GM23338 (cell line): ENCODE results near the gene BIRC6. TPM values are rescaled to one million over a fixed set of nuclear protein-coding genes. Genes with fewer than 3 reads are reported as not detected.

Experiments used
- ATAC-seq: fragments of 200-7000 bp; cut with Tn5 transposase; 3 replicates; pipeline ENCODE4 v1.9.1; 2020
- DNase-seq: peaks from one replicate; pipeline ENCODE4 v3.0.0-alpha.2; 2015; ENCODE audit warnings: low spot score
- H2AFZ ChIP-seq: fragments of 200-600 bp; sonication (generic); 2 replicates; pipeline ENCODE4 v1.8.0; 2016; ENCODE audit warnings: antibody characterized with exemption, mild to moderate bottlenecking, moderate library complexity
- H3F3A ChIP-seq: fragments of 200-600 bp; sonication (generic); replicated peaks from 2 replicates; pipeline ENCODE4 v1.8.0; 2017; ENCODE audit warnings: antibody characterized with exemption, mixed run types, low read depth
- H3K27ac ChIP-seq: fragments of 200-600 bp; sonication (generic); 2 replicates; pipeline ENCODE4 v1.6.1; 2016; ENCODE audit warnings: low read depth
- H3K27me3 ChIP-seq: fragments of 200-600 bp; sonication (generic); 2 replicates; pipeline ENCODE4 v1.8.0; 2016; ENCODE audit warnings: mild to moderate bottlenecking, mixed run types, moderate library complexity; ENCODE audit not compliant: insufficient read depth
- H3K36me3 ChIP-seq: fragments of 200-600 bp; sonication (generic); 2 replicates; pipeline ENCODE4 v1.8.0; 2016; ENCODE audit warnings: mild to moderate bottlenecking; ENCODE audit not compliant: insufficient read depth
- H3K4me1 ChIP-seq: fragments of 200-600 bp; sonication (generic); 2 replicates; pipeline ENCODE4 v1.8.0; 2016; ENCODE audit warnings: mild to moderate bottlenecking, moderate library complexity; ENCODE audit not compliant: insufficient read depth
- H3K4me2 ChIP-seq: fragments of 200-600 bp; sonication (generic); 2 replicates; pipeline ENCODE4 v1.7.1; 2017; ENCODE audit warnings: mixed run types
- H3K4me3 ChIP-seq: fragments of 200-600 bp; sonication (generic); 2 replicates; pipeline ENCODE4 v1.6.1; 2016; ENCODE audit warnings: mixed run types
- H3K79me2 ChIP-seq: fragments of 200-600 bp; sonication (generic); replicated peaks from 2 replicates; pipeline ENCODE4 v1.8.0; 2017; ENCODE audit warnings: mild to moderate bottlenecking; ENCODE audit not compliant: insufficient read depth
- H3K9me2 ChIP-seq: fragments of 200-600 bp; sonication (generic); 2 replicates; pipeline ENCODE4 v1.8.0; 2017; ENCODE audit not compliant: insufficient read depth
- H4K20me1 ChIP-seq: fragments of 200-600 bp; sonication (generic); replicated peaks from 2 replicates; pipeline ENCODE4 v1.8.0; 2017; ENCODE audit warnings: mild to moderate bottlenecking; ENCODE audit not compliant: insufficient read depth
- H3K27ac Mint-ChIP-seq: 2 replicates; pipeline ENCODE4 v1.8.0; 2020; ENCODE audit warnings: inconsistent platforms, mild to moderate bottlenecking, moderate library complexity, mixed read lengths
- H3K27me3 Mint-ChIP-seq: 3 replicates; pipeline ENCODE4 v1.8.0; 2022; ENCODE audit warnings: low read depth, mild to moderate bottlenecking, moderate library complexity, mixed read lengths, inconsistent platforms; ENCODE audit not compliant: insufficient read depth, poor library complexity
- H3K36me3 Mint-ChIP-seq: 3 replicates; pipeline ENCODE4 v1.8.0; 2021; ENCODE audit warnings: low read depth, mild to moderate bottlenecking, inconsistent platforms, moderate library complexity, mixed read lengths
- H3K4me1 Mint-ChIP-seq: 3 replicates; pipeline ENCODE4 v1.8.0; 2020; ENCODE audit warnings: mild to moderate bottlenecking, inconsistent platforms, mixed read lengths
- H3K4me3 Mint-ChIP-seq: 3 replicates; pipeline ENCODE4 v1.8.0; 2021; ENCODE audit warnings: moderate library complexity, mild to moderate bottlenecking, inconsistent platforms, mixed read lengths
- H3K9me3 Mint-ChIP-seq: 3 replicates; pipeline ENCODE4 v1.8.0; 2020; ENCODE audit warnings: moderate library complexity, mild to moderate bottlenecking, inconsistent platforms, mixed read lengths
- ETS1 ChIP-seq: IDR thresholded peaks from 2 replicates; pipeline ENCODE4 v1.6.1; 2016; ENCODE audit warnings: antibody characterized with exemption
- EZH2 ChIP-seq: fragments of 200-600 bp; sonication (generic); IDR thresholded peaks from one replicate; pipeline ENCODE4 v1.8.0; 2017; ENCODE audit warnings: antibody characterized with exemption, mild to moderate bottlenecking, low read depth; ENCODE audit not compliant: unreplicated experiment
- EZH2phosphoT487 ChIP-seq: fragments of 200-600 bp; sonication (generic); IDR thresholded peaks from one replicate; pipeline ENCODE4 v1.8.1; 2018; ENCODE audit warnings: antibody characterized with exemption; ENCODE audit not compliant: unreplicated experiment
- STAT1 ChIP-seq: IDR thresholded peaks from one replicate; pipeline ENCODE4 v1.6.1; 2016; ENCODE audit warnings: antibody characterized with exemption; ENCODE audit not compliant: unreplicated experiment
- ZNF114 ChIP-seq: fragments of 250-450 bp; sonication (Bioruptor Pico); IDR thresholded peaks from 2 replicates; pipeline ENCODE4 v1.5.0; 2020; ENCODE audit warnings: mild to moderate bottlenecking, moderate library complexity
- ZNF331 ChIP-seq: fragments of 250-450 bp; sonication (Bioruptor Pico); IDR thresholded peaks from 2 replicates; pipeline ENCODE4 v1.5.0; 2020; ENCODE audit warnings: low read depth, mild to moderate bottlenecking, moderate library complexity
- ZNF462 ChIP-seq: fragments of 250-450 bp; sonication (Bioruptor Pico); IDR thresholded peaks from 2 replicates; pipeline ENCODE4 v1.5.0; 2020; ENCODE audit warnings: mild to moderate bottlenecking, moderate library complexity
- polyA plus RNA-seq: library from polyadenylated mRNA; unstranded; fragments of >200 nt; fragmentation: Nextera tagmentation; extraction: Ambion mirVana; gene quantifications from 2 replicates; pipeline ENCODE4 v1.2.1, GENCODE V29; 2016
- total RNA-seq: library from RNA; depleted of rRNA; stranded (reverse); fragments of >200 nt; shearing (Covaris generic); gene quantifications from 2 replicates; pipeline ENCODE4 v1.2.3, GENCODE V29; 2014
- TF ChIP-seq, protein P1 (sequence below): IDR thresholded peaks from one replicate; pipeline ENCODE4 v1.6.1; 2018; ENCODE audit warnings: antibody characterized with exemption; ENCODE audit not compliant: unreplicated experiment

The BIRC6 gene
- total and polyA plus RNA-seq, 2 experiments from 2014 or later, result 85.8 to 131 TPM

DNA sequence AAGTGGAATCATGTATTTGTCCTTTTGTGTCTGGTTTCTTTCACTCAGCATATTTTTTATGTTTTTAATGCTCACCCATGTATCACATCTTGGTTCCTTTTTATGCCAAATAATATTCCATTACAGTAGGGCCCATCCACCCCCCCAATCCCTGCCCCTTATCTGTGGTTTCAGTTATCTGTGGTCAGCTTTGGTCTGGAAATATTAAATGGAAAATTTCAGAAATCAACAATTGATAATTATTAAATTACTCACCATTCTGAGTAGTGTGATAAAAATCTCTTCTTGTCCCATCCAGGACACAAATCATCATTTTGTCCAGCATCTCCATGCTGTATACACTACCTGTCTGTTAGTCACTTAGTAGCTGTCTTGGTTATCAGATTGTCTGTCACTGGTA is 66.7 kb downstream of the BIRC6 start:
- peaks cover 2% of the 10 kb centered on the region; the same call in 1 of the 3 replicates for H3K36me3 Mint-ChIP-seq
- H2AFZ ChIP-seq, result no peak overlapping the region
- H3K79me2 ChIP-seq, result peaks cover 100% of the 10 kb centered on the region
- no peak overlapping the region for H3K27ac Mint-ChIP-seq
- DNase-seq, result no peak
- 0 out of 2 replicates have a peak, but pooled peaks cover 3% of the 10 kb centered on the region for H3K4me1 ChIP-seq
- no peaks in the 10 kb centered on the region for H3K36me3 ChIP-seq
- H4K20me1 ChIP-seq, result peaks cover 19% of the 10 kb centered on the region
- H3K9me3 Mint-ChIP-seq, result no peaks in the 10 kb centered on the region
- no peaks in the 10 kb centered on the region for H3K9me2 ChIP-seq
- no peak overlapping the region for H3K4me3 Mint-ChIP-seq
- no peaks in the 10 kb centered on the region for H3F3A ChIP-seq
- no peak for ATAC-seq
- no peak overlapping the region for H3K4me3 ChIP-seq
- no peaks in the 10 kb centered on the region for H3K27me3 ChIP-seq
- TF ChIP-seq, protein P1, sequence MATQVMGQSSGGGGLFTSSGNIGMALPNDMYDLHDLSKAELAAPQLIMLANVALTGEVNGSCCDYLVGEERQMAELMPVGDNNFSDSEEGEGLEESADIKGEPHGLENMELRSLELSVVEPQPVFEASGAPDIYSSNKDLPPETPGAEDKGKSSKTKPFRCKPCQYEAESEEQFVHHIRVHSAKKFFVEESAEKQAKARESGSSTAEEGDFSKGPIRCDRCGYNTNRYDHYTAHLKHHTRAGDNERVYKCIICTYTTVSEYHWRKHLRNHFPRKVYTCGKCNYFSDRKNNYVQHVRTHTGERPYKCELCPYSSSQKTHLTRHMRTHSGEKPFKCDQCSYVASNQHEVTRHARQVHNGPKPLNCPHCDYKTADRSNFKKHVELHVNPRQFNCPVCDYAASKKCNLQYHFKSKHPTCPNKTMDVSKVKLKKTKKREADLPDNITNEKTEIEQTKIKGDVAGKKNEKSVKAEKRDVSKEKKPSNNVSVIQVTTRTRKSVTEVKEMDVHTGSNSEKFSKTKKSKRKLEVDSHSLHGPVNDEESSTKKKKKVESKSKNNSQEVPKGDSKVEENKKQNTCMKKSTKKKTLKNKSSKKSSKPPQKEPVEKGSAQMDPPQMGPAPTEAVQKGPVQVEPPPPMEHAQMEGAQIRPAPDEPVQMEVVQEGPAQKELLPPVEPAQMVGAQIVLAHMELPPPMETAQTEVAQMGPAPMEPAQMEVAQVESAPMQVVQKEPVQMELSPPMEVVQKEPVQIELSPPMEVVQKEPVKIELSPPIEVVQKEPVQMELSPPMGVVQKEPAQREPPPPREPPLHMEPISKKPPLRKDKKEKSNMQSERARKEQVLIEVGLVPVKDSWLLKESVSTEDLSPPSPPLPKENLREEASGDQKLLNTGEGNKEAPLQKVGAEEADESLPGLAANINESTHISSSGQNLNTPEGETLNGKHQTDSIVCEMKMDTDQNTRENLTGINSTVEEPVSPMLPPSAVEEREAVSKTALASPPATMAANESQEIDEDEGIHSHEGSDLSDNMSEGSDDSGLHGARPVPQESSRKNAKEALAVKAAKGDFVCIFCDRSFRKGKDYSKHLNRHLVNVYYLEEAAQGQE, result no peak
- TF ChIP-seq EZH2, result no peak
- TF ChIP-seq ETS1, result no peak
- TF ChIP-seq STAT1, result no peak
- TF ChIP-seq ZNF331, result no peak
- TF ChIP-seq ZNF462 (CRISPR knock-in tag), result no peak
- TF ChIP-seq ZNF114 (CRISPR knock-in tag), result no peak
- no peak for TF ChIP-seq EZH2phosphoT487
- no peaks in the 10 kb centered on the region for H3K27me3 Mint-ChIP-seq
- no peak overlapping the region for H3K27ac ChIP-seq
- H3K4me1 Mint-ChIP-seq, result peaks cover 30% of the 10 kb centered on the region
- H3K4me2 ChIP-seq, result no peak overlapping the region
